Naive thymus-derived CD8-positive, alpha-beta T cell (primary cell): ENCODE results near the gene SOX9. TPM values are rescaled to one million over a fixed set of nuclear protein-coding genes. Genes with fewer than 3 reads are reported as not detected.
"Not testable (repeated sequence)": the region's sequence is repeated elsewhere in the genome, so short reads cannot be mapped to it uniquely, and the experiment has no call there.

Experiments used
- ATAC-seq, 2 donors: fragments of 150-1000 bp; cut with Tn5 transposase in 1 of 2; sonication (Bioruptor Pico), chemical (Tn5 transposase) in 1 of 2; 1 replicate in 1 of 2; 2 replicates in 1 of 2; pipeline ENCODE4 v1.10.0; 2021; ENCODE audit warnings: mild to moderate bottlenecking in 2 of 2, moderate library complexity in 2 of 2
- POLR2A ChIA-PET: fragments of 350-600 bp; sonication (Branson Sonifier 250); formaldehyde crosslinking; loops from one replicate; lab custom pipeline; 2021; ENCODE audit warnings: antibody characterized with exemption; lab: Charles Lee
- DNase-seq, 10 donors: peaks; one replicate each; pipeline versions ENCODE4 v3.0.0 to v3.0.0-alpha.2; 2020 to 2022
- H3K27ac Mint-ChIP-seq, 10 donors: one replicate each; pipeline ENCODE4 v1.8.0; 2020 to 2022; ENCODE audit warnings: mild to moderate bottlenecking in 10 of 10, mixed read lengths in 10 of 10, moderate library complexity in 4 of 10, inconsistent platforms in 1 of 10
- H3K27me3 Mint-ChIP-seq, 5 donors: one replicate each; pipeline ENCODE4 v1.8.0; 2021 to 2022; ENCODE audit warnings: mixed read lengths in 5 of 5
- H3K36me3 Mint-ChIP-seq, 3 donors: one replicate each; pipeline ENCODE4 v1.8.0; 2020 to 2022; ENCODE audit warnings: mixed read lengths in 3 of 3, mild to moderate bottlenecking in 2 of 3, inconsistent platforms in 1 of 3
- H3K4me1 Mint-ChIP-seq, 4 donors: one replicate each; pipeline ENCODE4 v1.8.0; 2021 to 2022; ENCODE audit warnings: mixed read lengths in 4 of 4
- H3K4me3 Mint-ChIP-seq, 10 donors: one replicate each; pipeline ENCODE4 v1.8.0; 2020 to 2022; ENCODE audit warnings: mild to moderate bottlenecking in 10 of 10, mixed read lengths in 10 of 10, moderate library complexity in 6 of 10, inconsistent platforms in 1 of 10
- H3K9me3 Mint-ChIP-seq, 9 donors: one replicate each; pipeline ENCODE4 v1.8.0; 2020 to 2022; ENCODE audit warnings: mixed read lengths in 9 of 9, mild to moderate bottlenecking in 3 of 9, inconsistent platforms in 1 of 9, moderate library complexity in 1 of 9
- polyA plus RNA-seq, 3 donors: library from polyadenylated mRNA; unstranded; fragments of 300-500 nt; fragmentation: Illumina TruSeq; gene quantifications; one replicate each; pipeline ENCODE4 v1.2.3, GENCODE V29; 2021
- total RNA-seq, 8 experiments: library from RNA in 2 of 8; stranded (reverse) in 2 of 8; gene quantifications; one replicate each; pipeline ENCODE4 v1.2.3 and lab custom pipeline; 2021 to 2026

The SOX9 gene
- total and polyA plus RNA-seq, 5 experiments from 2014 or later: not detected

DNA sequence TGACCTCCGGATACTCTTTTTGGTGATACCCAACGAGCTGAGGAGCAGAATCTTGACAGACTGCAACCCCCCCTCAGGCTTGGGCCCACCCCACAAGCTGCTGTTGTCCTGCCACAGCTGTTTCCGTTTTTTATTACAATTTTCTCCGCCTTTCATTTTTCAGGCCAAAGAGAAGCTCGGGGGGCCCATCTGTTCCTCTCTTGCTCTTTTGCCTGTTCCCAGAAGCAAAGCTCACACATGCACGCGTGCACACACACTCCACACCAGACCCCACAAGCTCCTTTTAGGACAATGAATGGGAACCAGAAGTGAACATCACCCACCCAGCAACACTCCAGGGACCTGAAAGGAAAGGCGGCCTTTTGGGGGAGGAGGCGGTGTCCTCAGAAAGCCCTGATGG is 16.3 kb downstream of the SOX9 start:
- Mint-ChIP-seq H3K27ac (no peak overlapping the region), H3K9me3 (peaks cover 0 to 11% (median 2%) of the 10 kb centered on the region in 9 donors), H3K4me1 (peaks cover 0 to 2% (median 0%) of the 10 kb centered on the region in 4 donors), H3K27me3 (peaks cover 1 to 29% (median 16%) of the 10 kb centered on the region in 5 donors), H3K4me3 (no peak overlapping the region), H3K36me3 (no peaks in the 10 kb centered on the region)
- DNase-seq: no peak
- no peak for ATAC-seq
- POLR2A ChIA-PET: no interaction called here

DNA sequence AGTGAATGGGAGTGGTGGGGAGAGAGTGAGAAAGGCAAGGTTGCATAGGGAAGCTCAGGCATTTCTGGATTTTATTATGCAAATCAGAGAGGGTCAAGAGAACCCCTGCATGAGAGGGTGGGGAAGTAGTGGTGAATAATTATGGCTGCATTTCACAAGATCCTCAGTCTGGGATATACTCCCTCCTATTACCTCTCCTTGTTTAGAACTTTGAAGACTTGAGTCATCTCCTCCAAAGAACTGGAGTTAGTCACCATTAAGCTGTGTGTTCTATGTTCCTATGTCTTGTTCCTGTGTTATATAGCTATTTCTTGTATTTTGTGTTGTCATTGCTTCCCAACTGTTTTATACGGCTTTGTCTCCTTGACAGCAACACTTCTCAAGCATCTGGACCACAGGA is 18.4 kb downstream of the SOX9 start:
- POLR2A ChIA-PET: no interaction called here
- Mint-ChIP-seq H3K4me3 (no peak overlapping the region), H3K4me1 (peaks cover 0 to 2% (median 0%) of the 10 kb centered on the region in 4 donors), H3K36me3 (no peaks in the 10 kb centered on the region), H3K27ac (no peak overlapping the region), H3K9me3 (peaks cover 0 to 9% (median 0%) of the 10 kb centered on the region in 9 donors), H3K27me3 (peaks cover 1 to 22% (median 14%) of the 10 kb centered on the region in 5 donors)
- ATAC-seq: no peak
- no peak for DNase-seq

DNA sequence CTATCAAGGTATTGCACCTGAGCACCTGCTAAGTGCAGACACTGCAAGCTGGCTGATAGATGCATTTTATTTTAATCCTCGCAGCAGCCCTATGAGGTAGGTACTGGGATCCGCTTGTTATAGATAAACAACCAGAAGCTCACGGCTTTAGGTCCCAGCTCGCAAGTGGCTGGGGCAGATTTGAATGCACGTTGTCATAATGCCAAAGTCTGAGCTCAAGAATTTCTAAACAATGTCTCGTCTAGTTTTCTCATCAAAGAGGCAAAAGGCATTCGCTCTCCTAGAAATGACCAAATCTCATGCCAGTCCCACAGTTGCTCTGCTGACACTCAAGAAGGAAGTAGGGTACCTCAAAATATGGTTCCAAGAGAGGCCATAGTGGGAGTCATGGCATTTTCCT is 20.5 kb downstream of the SOX9 start:
- DNase-seq (no peak), ATAC-seq (no peak)
- H3K4me1 Mint-ChIP-seq: peaks cover 0 to 2% (median 0%) of the 10 kb centered on the region in 4 donors
- peaks cover 0 to 9% (median 0%) of the 10 kb centered on the region in 9 donors for H3K9me3 Mint-ChIP-seq
- H3K27ac Mint-ChIP-seq: no peak overlapping the region
- POLR2A ChIA-PET: no interaction called here
- peaks cover 0 to 22% (median 13%) of the 10 kb centered on the region in 5 donors for H3K27me3 Mint-ChIP-seq
- no peak overlapping the region for H3K4me3 Mint-ChIP-seq
- no peaks in the 10 kb centered on the region for H3K36me3 Mint-ChIP-seq

DNA sequence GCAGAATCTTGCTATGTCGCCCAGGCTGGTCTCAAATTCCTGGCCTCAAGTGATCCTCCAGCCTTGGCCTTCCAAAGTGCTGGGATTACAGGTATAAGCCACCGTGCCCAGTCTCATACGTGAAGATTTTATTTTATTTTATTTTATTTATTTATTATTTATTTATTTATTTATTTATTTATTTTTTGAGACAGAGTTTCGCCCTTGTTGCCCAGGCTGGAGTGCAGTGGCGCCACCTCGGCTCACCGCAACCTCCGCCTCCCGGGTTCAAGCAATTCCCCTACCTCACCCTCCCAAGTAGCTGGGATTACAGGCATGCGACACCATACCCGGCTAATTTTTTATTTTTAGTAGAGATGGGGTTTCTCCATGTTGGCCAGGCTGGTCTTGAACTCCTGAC is 21.3 kb downstream of the SOX9 start:
- H3K27me3 Mint-ChIP-seq: peaks cover 0 to 23% (median 12%) of the 10 kb centered on the region in 5 donors
- POLR2A ChIA-PET, H3K4me1 Mint-ChIP-seq, H3K36me3 Mint-ChIP-seq, ATAC-seq, H3K4me3 Mint-ChIP-seq, DNase-seq, H3K27ac Mint-ChIP-seq: not testable (repeated sequence)
- peaks cover 0 to 16% (median 0%) of the 10 kb centered on the region in 9 donors for H3K9me3 Mint-ChIP-seq

DNA sequence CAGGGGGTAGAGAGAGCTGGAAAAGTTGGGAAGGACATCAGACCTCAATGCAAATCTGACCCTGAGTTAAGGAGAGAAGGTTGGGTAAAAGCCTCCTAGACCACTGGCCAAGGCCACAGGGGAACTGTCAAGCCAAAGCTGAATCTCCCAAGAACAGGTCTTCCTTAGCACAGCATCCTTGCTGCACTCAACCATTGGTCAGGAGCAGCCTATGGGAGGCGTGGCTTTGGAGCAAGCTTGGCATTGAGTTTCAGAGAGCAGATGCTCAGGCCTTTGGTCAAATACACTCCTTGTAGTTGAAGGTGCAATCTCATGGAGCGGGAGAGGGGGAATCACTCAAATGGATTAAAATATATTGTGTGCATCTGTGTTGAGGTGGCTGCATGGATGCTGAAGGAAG is 21.8 kb downstream of the SOX9 start:
- peaks cover 0 to 21% (median 0%) of the 10 kb centered on the region in 9 donors for H3K9me3 Mint-ChIP-seq
- H3K36me3 Mint-ChIP-seq: no peaks in the 10 kb centered on the region
- peaks cover 0 to 23% (median 11%) of the 10 kb centered on the region in 5 donors for H3K27me3 Mint-ChIP-seq
- H3K4me3 Mint-ChIP-seq: no peak overlapping the region
- H3K4me1 Mint-ChIP-seq: no peaks in the 10 kb centered on the region
- POLR2A ChIA-PET: no interaction called here
- no peak overlapping the region for H3K27ac Mint-ChIP-seq
- no peak for ATAC-seq
- DNase-seq: no peak

DNA sequence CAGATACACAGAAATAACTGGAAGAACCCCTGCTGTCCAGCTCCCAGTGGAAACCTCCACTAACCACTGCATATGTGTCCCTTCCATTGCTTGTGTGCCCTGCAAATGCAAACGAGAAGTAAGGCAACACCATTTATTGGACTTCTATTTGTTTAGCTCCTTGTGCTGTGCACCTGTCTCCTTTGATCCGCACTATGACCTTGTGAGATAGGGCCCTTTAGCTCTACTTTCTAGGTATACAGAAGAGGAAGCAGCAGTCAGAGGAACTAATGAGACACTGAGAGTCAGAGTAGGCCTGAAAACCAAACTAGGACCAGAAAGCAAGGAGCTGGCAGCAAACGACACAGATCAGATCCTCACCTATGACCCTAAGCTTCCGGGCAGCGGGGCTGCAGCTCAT is 22.4 kb downstream of the SOX9 start:
- ATAC-seq (no peak), DNase-seq (no peak)
- H3K4me3 Mint-ChIP-seq: no peak overlapping the region
- POLR2A ChIA-PET: no interaction called here
- no peak overlapping the region for H3K27ac Mint-ChIP-seq
- peaks cover 0 to 22% (median under 1%) of the 10 kb centered on the region in 9 donors for H3K9me3 Mint-ChIP-seq
- H3K27me3 Mint-ChIP-seq: peaks cover 0 to 23% (median 11%) of the 10 kb centered on the region in 5 donors
- no peaks in the 10 kb centered on the region for H3K4me1 Mint-ChIP-seq
- H3K36me3 Mint-ChIP-seq: no peaks in the 10 kb centered on the region

DNA sequence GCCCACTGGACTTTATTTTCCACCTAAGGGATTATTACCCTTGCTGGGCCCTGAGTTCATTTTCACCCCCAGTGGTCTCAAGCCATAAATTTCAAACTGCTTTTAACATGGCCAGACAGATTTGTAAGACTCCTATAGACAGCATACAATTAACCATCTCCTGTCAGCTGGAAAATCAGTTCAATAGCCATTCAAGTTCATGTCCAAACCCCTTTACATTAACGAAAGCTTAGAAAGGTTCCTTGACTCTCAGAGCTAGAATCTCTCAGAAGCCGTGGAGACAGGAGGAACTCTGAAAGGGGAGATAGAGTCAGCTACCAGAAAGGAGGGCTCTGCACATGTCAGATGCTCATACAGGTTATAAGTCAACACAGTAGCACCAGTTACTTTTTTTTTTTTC is 23.3 kb downstream of the SOX9 start:
- peaks cover 0 to 20% (median 8%) of the 10 kb centered on the region in 5 donors for H3K27me3 Mint-ChIP-seq
- DNase-seq (no peak), ATAC-seq (no peak)
- no peaks in the 10 kb centered on the region for H3K4me1 Mint-ChIP-seq
- H3K9me3 Mint-ChIP-seq: peaks cover 0 to 22% (median 0%) of the 10 kb centered on the region in 9 donors
- no peak overlapping the region for H3K4me3 Mint-ChIP-seq
- H3K27ac Mint-ChIP-seq: no peak overlapping the region
- no peaks in the 10 kb centered on the region for H3K36me3 Mint-ChIP-seq
- POLR2A ChIA-PET: no interaction called here

DNA sequence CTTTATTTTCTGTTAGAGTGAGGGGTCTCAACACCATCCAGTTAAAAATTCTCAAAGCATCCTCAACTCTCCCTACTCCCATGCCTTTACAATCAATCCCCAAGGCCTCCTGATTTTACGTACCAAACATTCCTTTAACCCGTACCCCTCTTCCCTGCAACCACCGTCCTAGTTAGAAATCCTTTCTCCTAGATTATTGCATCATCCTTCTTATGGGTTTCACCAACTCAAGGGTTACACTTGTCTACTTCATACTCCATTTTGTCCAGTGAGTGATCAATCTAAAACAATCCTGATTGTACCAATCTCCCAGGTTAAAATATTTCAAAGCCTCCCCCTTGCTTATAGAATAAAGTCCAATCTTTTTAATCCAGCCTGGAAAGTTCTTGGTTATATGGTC is 24.7 kb downstream of the SOX9 start:
- ATAC-seq: no peak
- Mint-ChIP-seq H3K36me3 (no peaks in the 10 kb centered on the region), H3K4me3 (no peak overlapping the region), H3K27ac (no peak overlapping the region), H3K4me1 (no peaks in the 10 kb centered on the region), H3K27me3 (peaks cover 3 to 24% (median 7%) of the 10 kb centered on the region in 5 donors), H3K9me3 (peaks cover 0 to 27% (median 2%) of the 10 kb centered on the region in 9 donors)
- POLR2A ChIA-PET: no interaction called here
- no peak for DNase-seq

DNA sequence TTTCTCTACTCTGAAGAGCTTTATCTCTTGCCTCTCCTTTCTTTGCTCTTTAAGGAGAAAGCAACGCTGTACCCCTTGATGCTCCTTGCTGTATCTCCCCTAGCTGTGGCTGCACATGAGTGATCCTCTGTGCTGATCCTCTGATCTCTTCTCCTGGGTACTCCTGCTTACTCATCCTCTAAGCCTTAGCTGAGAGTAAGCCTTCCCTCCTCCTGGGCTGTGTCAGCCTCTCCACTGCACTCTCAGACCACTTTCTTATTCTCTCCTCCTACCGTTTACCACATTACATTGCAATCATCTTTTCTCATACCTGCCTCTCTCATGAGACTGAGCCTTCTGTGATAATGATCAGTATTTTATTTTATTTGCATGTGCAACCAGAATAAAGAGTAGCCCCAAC is 25.1 kb downstream of the SOX9 start:
- H3K4me1 Mint-ChIP-seq: no peaks in the 10 kb centered on the region
- peaks cover 4 to 28% (median 8%) of the 10 kb centered on the region in 5 donors for H3K27me3 Mint-ChIP-seq
- peaks cover 0 to 31% (median 3%) of the 10 kb centered on the region in 9 donors for H3K9me3 Mint-ChIP-seq
- POLR2A ChIA-PET: no interaction called here
- H3K27ac Mint-ChIP-seq: no peak overlapping the region
- no peak for ATAC-seq
- no peak overlapping the region for H3K4me3 Mint-ChIP-seq
- H3K36me3 Mint-ChIP-seq: no peaks in the 10 kb centered on the region
- no peak for DNase-seq

DNA sequence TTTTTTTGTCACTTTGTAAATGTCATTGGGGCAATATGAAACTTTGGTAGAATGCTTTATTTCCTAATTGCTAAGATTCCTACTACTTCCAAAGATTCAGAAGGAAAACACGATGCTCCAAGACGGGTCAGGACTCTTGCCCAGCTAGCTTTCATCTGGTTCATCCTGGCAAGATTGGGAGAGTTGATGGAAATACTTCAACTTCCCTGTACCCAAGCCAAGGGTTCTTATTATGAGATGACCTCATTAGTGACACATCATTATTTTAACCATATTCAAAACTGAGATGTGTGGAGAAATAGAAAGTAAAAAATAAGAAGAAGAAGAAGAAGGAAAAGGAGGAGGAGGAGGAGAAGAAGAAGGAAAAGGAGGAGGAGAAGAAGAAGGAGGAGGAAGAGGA is 25.6 kb downstream of the SOX9 start:
- H3K27ac Mint-ChIP-seq: no peak overlapping the region
- H3K36me3 Mint-ChIP-seq: no peaks in the 10 kb centered on the region
- H3K4me1 Mint-ChIP-seq: no peaks in the 10 kb centered on the region
- H3K27me3 Mint-ChIP-seq: peaks cover 4 to 33% (median 8%) of the 10 kb centered on the region in 5 donors
- no peak overlapping the region for H3K4me3 Mint-ChIP-seq
- ATAC-seq (no peak), DNase-seq (no peak)
- H3K9me3 Mint-ChIP-seq: peaks cover 0 to 34% (median 3%) of the 10 kb centered on the region in 9 donors
- POLR2A ChIA-PET: no interaction called here

DNA sequence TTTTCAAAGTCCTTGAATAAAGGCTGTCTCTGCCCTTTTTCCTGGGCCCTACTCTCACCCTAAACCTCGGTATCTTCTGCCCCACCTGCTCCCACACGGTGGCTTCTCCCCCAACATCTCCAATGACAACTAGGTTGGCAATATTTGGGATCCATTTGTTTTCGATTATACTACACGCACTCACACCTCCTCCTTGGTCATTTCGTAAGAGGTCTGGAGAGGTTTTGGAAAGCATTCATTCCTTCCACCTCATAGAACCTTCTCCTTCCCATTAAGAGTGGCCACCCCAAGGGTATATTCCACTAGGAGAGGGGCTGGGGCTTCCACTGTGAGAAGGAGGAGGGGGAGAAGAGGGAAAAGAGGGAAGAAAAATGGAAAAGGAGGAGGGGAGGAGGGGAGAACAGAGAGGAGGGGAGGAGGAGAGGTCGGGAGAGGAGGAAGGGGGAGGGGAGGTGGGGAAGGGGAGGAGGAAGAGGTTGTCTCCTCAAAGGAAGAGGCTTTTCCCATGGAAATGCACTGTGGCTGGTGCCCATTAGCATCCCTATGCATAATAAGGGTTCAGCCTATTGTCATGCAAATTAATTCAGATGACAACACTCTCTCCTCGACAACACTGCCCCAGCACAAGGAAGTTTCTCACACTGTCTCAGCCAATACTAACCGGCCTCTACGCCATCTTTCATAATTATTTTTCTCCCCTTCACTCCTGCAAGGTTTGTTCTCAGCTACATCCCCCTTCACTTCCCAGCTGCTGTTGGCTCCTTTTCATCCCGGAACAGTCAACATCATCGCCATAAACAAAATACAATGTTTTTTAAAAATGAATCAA is 30.0 kb downstream of the SOX9 start:
- no peak for DNase-seq
- no peaks in the 10 kb centered on the region for H3K36me3 Mint-ChIP-seq
- ATAC-seq: no peak
- H3K4me1 Mint-ChIP-seq: no peaks in the 10 kb centered on the region
- H3K27me3 Mint-ChIP-seq: peaks cover 5 to 47% (median 7%) of the 10 kb centered on the region in 5 donors
- H3K27ac Mint-ChIP-seq: peak overlapping the region in 1 of 10 donors; percentile 46
- H3K4me3 Mint-ChIP-seq: no peak overlapping the region
- POLR2A ChIA-PET: no interaction called here
- H3K9me3 Mint-ChIP-seq: peaks cover 0 to 30% (median 3%) of the 10 kb centered on the region in 9 donors

DNA sequence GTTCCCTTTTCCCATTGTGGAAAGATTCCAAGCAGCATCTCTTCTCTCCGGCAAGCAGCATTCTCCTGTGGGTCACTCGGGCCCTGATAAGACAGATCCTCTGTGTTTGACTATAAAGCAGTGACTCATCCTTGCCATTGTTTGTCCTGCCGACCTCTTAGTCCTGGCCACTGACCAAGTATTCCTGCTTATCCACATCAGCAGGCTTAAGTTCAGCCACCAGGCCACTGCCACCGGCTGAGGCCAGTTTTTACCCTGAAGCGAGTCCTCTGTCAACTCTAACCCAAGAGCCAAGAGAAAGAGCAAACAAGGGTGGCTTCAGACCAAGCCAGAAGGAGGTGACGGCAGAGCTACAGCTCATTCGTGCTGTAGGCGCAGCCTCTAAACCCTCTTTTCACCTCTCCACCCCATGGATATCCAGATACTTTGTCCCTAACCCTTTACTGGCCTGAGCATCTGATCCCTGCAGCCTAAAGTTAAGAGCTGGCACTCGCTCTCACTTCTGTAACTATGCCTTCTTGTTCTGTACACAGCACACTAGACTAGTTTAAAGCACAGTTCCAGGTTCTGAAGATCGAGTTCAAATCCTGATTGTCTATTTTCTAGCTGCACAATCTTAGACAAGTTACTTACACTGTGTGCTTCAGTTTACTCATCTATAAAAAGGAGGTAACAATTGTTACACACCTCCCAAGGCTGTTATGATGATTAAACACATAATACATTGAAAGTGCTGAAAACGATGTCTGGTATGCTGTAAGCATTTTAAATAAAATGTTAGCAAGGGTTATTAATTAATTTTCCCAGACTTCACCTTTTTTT is 31.0 kb downstream of the SOX9 start:
- peaks cover 0 to 21% (median 1%) of the 10 kb centered on the region in 9 donors for H3K9me3 Mint-ChIP-seq
- ATAC-seq (no peak), DNase-seq (no peak)
- H3K27ac Mint-ChIP-seq: no peak overlapping the region
- H3K4me1 Mint-ChIP-seq: no peaks in the 10 kb centered on the region
- POLR2A ChIA-PET: no interaction called here
- H3K36me3 Mint-ChIP-seq: no peaks in the 10 kb centered on the region
- peaks cover 3 to 38% (median 5%) of the 10 kb centered on the region in 5 donors for H3K27me3 Mint-ChIP-seq
- H3K4me3 Mint-ChIP-seq: no peak overlapping the region
